Measurements from ENCODE around the gene OLFML2A.
A peak's percentile ranks its signal among the peaks of the same experiment; 100 is the strongest.

GRCh38 chr9:124861342-124862229, 84.7 kb downstream of the OLFML2A start, which contains the start of the genes ARPC5L and RPL35:
- TF ChIP-seq CTCF (IDR thresholded peaks at IDR 0.05): peak in 3 of 4 donors; percentile 12 to 22 (median 13)
- TF ChIP-seq POLR2A (IDR thresholded peaks at IDR 0.05): peak; percentile 88
